ENCODE results near the gene FNDC3A. TPM values are rescaled to one million over a fixed set of nuclear protein-coding genes. Genes with fewer than 3 reads are reported as not detected.

Gene FNDC3A
- total and polyA plus RNA-seq, 8 donors, result 13.0 to 131 (median 26.2) TPM

DNA sequence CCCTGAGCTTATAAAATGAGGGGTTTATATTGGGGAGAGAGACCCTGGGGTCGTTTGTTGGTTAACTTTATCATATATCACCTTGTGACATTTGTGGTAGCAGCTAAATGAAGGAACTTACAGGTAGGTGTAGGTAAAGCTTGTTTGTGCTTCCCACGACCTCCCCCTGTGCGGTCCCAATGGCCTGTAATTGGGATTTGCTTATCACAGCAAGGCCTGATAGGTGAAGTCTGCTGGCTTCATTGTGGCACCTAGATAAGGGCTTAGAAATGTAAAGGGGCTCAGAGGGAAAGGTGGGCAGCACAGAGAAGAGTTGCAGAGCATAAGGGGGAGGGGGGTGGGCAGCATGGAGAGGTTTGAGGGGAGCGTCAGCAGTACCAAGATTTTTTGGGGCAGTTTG, 208.9 kb downstream of the FNDC3A start:
- peak overlapping the region in 1 of 5 donors; percentile 42 for H3K27ac ChIP-seq
- no peak for DNase-seq
- H3K36me3 ChIP-seq, result peaks cover 12 to 81% (median 80%) of the 10 kb centered on the region in 4 donors
- H3K4me1 ChIP-seq, result peaks cover 0 to 9% (median 0%) of the 10 kb centered on the region in 4 donors
- intact Hi-C loops (cut with DNase I; ENCODE audit: low total_unique reads), result no loop called here
- 67 to 86% (median 69%) methylated on average over 4 of the region's 4 CpGs for WGBS, 5 donors
- H3K4me3 ChIP-seq, result no peak overlapping the region
- TF ChIP-seq, protein P1, sequence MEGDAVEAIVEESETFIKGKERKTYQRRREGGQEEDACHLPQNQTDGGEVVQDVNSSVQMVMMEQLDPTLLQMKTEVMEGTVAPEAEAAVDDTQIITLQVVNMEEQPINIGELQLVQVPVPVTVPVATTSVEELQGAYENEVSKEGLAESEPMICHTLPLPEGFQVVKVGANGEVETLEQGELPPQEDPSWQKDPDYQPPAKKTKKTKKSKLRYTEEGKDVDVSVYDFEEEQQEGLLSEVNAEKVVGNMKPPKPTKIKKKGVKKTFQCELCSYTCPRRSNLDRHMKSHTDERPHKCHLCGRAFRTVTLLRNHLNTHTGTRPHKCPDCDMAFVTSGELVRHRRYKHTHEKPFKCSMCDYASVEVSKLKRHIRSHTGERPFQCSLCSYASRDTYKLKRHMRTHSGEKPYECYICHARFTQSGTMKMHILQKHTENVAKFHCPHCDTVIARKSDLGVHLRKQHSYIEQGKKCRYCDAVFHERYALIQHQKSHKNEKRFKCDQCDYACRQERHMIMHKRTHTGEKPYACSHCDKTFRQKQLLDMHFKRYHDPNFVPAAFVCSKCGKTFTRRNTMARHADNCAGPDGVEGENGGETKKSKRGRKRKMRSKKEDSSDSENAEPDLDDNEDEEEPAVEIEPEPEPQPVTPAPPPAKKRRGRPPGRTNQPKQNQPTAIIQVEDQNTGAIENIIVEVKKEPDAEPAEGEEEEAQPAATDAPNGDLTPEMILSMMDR (IDR thresholded peaks at IDR 0.05), result no peak
- no peak for TF ChIP-seq POLR2A (IDR thresholded peaks at IDR 0.05)
- no peak for TF ChIP-seq POLR2AphosphoS5 (IDR thresholded peaks at IDR 0.05)
- TF ChIP-seq EP300 (IDR thresholded peaks at IDR 0.05), result no peak
- no peaks in the 10 kb centered on the region for H3K9me3 ChIP-seq
- H3K27me3 ChIP-seq, result no peaks in the 10 kb centered on the region

DNA sequence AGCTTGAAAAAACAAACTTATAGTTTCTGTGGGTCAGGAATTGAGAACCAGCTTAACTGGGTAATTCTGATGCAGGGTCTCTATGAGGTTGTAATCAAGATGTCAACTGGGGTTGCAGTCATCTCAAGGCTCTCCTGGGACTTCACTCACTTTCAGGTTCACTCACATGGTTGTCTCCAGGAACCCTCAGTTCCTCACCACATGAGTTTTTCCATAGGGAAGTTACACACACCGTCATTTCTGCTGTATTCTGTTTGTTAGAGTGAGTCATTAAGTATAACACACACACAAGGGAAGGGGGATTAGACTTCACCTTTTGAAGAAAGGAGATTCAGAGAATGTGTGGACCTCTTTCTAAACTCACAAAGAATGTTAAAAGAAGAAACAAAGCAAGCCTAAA, 209.6 kb downstream of the FNDC3A start:
- peaks cover 17 to 82% (median 81%) of the 10 kb centered on the region in 4 donors for H3K36me3 ChIP-seq

DNA sequence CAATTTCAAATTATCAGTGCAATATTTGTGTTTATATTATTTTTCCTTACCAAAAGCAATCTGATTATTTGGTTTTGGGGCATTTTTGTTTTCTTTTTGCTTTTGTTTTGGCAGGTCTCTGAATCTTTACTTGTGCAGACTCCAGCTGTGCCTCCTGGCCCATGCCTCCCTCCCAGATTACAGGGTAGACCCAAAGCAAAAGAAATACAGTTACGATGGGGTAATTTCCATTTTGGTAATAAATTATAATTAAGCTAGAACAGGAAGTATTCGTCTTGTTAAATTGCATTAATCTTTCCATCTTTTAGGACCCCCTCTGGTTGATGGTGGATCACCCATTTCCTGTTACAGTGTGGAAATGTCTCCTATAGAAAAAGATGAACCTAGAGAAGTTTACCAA, 215.2 kb downstream of the FNDC3A start:
- TF ChIP-seq, protein P1 (IDR thresholded peaks at IDR 0.05), result no peak
- TF ChIP-seq POLR2AphosphoS5 (IDR thresholded peaks at IDR 0.05), result no peak
- no peak for TF ChIP-seq EP300 (IDR thresholded peaks at IDR 0.05)
- no peak for TF ChIP-seq POLR2A (IDR thresholded peaks at IDR 0.05)
- Histone ChIP-seq H3K27me3 (no peaks in the 10 kb centered on the region), H3K36me3 (peaks cover 34 to 100% (median 89%) of the 10 kb centered on the region in 4 donors), H3K9me3 (no peaks in the 10 kb centered on the region), H3K27ac (no peak overlapping the region), H3K4me1 (no peaks in the 10 kb centered on the region), H3K4me3 (no peak overlapping the region)
- WGBS, 5 donors, result 81 to 94% (median 90%) methylated on average over 2 of the region's 2 CpGs
- no peak for DNase-seq
- intact Hi-C loops (cut with DNase I; ENCODE audit: low total_unique reads), result no loop called here

More for the DNA sequence above, 209.6 kb downstream of the FNDC3A start:
- Histone ChIP-seq H3K4me1 (peaks cover 0 to 9% (median 0%) of the 10 kb centered on the region in 4 donors), H3K4me3 (no peak overlapping the region), H3K9me3 (no peaks in the 10 kb centered on the region), H3K27ac (peak overlapping the region in 2 of 5 donors; percentile 13 to 35), H3K27me3 (no peaks in the 10 kb centered on the region)
- intact Hi-C loops (cut with DNase I; ENCODE audit: low total_unique reads), result no loop called here
- no peak for DNase-seq
- TF ChIP-seq POLR2AphosphoS5 (IDR thresholded peaks at IDR 0.05), result no peak
- no peak for TF ChIP-seq POLR2A (IDR thresholded peaks at IDR 0.05)
- TF ChIP-seq, protein P1 (IDR thresholded peaks at IDR 0.05), result no peak
- TF ChIP-seq EP300 (IDR thresholded peaks at IDR 0.05), result no peak
- WGBS, 5 donors, result 19 to 46% (median 34%) methylated on average over 1 of the region's 1 CpG

DNA sequence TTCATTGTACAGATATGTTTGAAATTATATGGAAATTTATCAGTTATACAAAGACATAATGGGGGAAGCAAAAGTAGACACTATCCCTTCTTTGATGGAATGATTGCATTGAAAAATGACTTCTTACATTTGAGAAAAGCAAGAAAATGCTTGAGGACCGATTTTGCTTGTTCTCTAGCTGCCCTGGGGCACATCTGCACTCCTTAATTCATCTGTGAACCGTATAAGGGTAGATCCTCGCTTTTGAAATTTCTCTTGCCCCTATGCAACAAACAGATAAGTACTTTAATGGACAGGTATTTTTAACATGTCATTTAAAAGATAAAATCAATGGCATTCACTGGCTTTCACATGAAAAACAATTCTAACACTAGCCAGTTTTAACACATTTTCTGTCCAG, 230.9 kb downstream of the FNDC3A start:
- Histone ChIP-seq H3K4me3 (no peak overlapping the region), H3K36me3 (peaks cover 26 to 85% (median 83%) of the 10 kb centered on the region in 4 donors), H3K27ac (no peak overlapping the region), H3K27me3 (no peaks in the 10 kb centered on the region), H3K9me3 (no peaks in the 10 kb centered on the region), H3K4me1 (no peaks in the 10 kb centered on the region)
- DNase-seq, result no peak
- 92 to 96% (median 94%) methylated on average over 3 of the region's 3 CpGs for WGBS, 5 donors
- intact Hi-C loops (cut with DNase I; ENCODE audit: low total_unique reads), result no loop called here
- TF ChIP-seq, protein P1 (IDR thresholded peaks at IDR 0.05), result no peak
- TF ChIP-seq POLR2A (IDR thresholded peaks at IDR 0.05), result no peak
- TF ChIP-seq POLR2AphosphoS5 (IDR thresholded peaks at IDR 0.05), result no peak

Data from stomach (tissue), 9 donors.